Measurements from ENCODE around the gene ACP7. TPM values are rescaled to one million over a fixed set of nuclear protein-coding genes. Genes with fewer than 3 reads are reported as not detected.

ACP7 gene
- total RNA-seq, 1 donor from 2014 or later: not detected

DNA sequence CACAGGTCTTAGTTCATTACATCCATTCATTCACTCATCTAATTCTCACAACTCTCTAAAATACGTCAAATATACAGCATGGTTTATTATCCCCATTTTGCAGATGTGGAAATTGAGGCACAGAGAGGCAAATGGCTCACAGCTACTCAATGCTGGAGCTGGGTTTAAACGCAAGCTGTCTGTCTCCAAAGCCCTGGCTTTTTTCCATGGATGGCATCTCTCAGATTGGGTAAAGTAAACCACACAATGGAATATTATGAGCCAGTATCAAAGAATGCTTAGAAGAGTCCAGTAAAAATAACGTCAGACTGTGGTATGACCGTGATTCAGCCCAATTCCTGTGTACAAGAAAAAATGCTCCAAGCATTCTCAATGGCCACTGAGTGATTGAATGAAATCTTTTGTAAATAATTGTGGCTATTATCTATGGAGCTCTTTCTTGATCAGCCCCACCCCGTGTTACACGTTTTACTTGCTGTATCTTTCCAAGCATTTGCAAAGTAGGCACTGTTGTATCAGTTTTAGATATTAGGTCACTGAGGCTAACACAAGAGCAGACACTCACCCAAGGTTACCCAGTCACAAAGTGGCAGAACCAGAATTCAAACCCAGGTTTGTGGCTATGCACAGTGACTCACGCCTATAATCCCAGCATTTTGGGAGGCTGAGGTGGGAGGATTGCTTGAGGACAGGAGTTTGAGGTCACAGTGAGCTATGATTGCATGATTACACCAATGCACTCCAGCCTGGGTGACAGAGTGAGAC, 5.5 kb upstream of the ACP7 start:
- no peak overlapping the region for H3K27ac ChIP-seq
- no peak for ATAC-seq
- peaks cover 62% of the 10 kb centered on the region for H3K27me3 ChIP-seq (ENCODE audit: low read depth)
- H3K4me1 ChIP-seq: peaks cover 10% of the 10 kb centered on the region
- TF ChIP-seq, protein P1, sequence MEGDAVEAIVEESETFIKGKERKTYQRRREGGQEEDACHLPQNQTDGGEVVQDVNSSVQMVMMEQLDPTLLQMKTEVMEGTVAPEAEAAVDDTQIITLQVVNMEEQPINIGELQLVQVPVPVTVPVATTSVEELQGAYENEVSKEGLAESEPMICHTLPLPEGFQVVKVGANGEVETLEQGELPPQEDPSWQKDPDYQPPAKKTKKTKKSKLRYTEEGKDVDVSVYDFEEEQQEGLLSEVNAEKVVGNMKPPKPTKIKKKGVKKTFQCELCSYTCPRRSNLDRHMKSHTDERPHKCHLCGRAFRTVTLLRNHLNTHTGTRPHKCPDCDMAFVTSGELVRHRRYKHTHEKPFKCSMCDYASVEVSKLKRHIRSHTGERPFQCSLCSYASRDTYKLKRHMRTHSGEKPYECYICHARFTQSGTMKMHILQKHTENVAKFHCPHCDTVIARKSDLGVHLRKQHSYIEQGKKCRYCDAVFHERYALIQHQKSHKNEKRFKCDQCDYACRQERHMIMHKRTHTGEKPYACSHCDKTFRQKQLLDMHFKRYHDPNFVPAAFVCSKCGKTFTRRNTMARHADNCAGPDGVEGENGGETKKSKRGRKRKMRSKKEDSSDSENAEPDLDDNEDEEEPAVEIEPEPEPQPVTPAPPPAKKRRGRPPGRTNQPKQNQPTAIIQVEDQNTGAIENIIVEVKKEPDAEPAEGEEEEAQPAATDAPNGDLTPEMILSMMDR (IDR thresholded peaks at IDR 0.05): no peak
- H3K4me3 ChIP-seq: no peak overlapping the region
- no peak for DNase-seq
- intact Hi-C loops (cut with DNase I): no loop called here
- H3K9me3 ChIP-seq: no peaks in the 10 kb centered on the region
- H3K36me3 ChIP-seq: no peaks in the 10 kb centered on the region

DNA sequence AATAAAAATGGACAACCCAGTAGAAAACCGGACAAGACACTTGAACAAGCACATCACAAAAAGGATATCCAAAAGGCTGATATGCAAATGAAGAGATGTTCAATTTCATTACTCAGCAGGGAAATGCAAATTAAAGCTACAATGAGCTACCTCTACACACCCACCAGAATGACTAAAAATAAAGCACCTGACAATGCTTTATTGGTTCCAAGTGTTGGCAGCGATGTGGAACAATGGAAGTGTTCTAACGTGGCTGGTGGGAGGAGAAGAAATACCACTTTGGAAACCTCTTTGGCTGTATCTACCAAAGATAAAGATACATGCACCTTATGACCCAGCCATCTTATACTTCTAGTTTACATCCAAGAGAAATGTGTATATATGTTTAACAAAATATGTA, 3.7 kb upstream of the ACP7 start:
- TF ChIP-seq, protein P1 (IDR thresholded peaks at IDR 0.05): no peak

DNA sequence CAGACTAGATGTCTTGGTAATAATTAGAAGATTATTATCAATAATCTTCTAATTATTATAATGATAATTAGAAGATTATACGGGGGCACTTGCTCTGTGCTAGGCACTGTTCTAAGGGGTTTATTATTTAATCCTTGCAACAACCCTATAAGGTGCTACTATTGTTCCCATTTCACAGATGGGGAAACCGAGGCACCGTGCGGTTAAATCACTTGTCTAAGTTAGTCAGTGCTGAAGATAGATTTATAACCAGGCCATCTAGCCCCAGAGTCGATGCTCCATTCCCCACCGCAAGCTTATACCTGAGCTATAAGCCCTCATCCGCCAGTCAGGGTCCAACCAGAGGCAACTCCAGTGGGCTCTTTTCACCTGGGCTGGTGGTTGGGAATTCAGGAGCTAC, 2.0 kb upstream of the ACP7 start:
- no peak for DNase-seq
- Histone ChIP-seq H3K27me3 (ENCODE audit: low read depth) (peaks cover 89% of the 10 kb centered on the region), H3K4me3 (no peak overlapping the region), H3K36me3 (no peaks in the 10 kb centered on the region), H3K9me3 (no peaks in the 10 kb centered on the region), H3K4me1 (peaks cover 17% of the 10 kb centered on the region), H3K27ac (no peak overlapping the region)
- no peak for ATAC-seq
- intact Hi-C loops (cut with DNase I): no loop called here
- TF ChIP-seq, protein P1 (IDR thresholded peaks at IDR 0.05): no peak

More for the DNA sequence above, 3.7 kb upstream of the ACP7 start:
- Histone ChIP-seq H3K27ac (no peak overlapping the region), H3K27me3 (ENCODE audit: low read depth) (peaks cover 77% of the 10 kb centered on the region), H3K36me3 (no peaks in the 10 kb centered on the region), H3K4me1 (peaks cover 17% of the 10 kb centered on the region), H3K9me3 (no peaks in the 10 kb centered on the region), H3K4me3 (no peak overlapping the region)
- ATAC-seq: no peak
- no peak for DNase-seq
- intact Hi-C loops (cut with DNase I): no loop called here

DNA sequence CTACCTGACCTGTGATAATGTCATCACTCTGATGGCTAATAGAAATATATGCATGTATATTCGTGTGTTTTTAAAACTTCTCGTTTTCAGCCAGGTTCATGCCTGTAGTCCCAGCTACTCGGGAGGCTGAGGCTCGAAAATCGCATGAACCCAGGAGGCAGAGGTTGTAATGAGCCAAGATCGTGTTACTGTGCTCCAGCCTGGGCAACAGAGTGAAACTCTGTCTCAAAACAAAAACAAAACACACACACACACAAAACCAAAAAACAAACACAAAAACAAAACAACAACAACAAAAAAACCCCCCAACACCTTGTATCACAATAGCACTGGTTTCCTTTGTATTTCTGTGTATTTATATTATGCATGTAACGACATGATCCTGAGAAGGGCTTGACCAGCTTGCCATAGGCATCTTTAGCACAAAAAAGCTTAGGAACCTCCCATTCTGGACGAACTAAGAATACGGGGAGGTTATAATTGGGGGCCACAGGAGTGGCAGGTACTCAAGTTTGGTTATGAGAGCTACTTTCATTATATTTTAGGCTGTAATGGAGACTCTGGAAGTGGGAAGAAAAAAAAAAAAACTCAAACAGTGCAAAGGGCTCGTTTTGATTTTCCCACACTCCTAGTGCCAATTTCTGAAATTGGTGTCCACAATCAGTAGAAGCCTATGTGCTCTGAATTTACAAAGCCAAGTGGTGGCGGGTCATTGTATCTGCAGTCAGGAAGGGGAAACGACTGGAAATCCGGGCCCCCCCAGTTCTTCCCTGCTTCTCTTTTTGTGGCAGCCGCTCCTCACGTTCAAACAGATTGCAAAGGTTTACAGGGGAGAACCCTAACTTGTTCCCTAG, 1.2 kb upstream of the ACP7 start:
- H3K27me3 ChIP-seq (ENCODE audit: low read depth): peaks cover 89% of the 10 kb centered on the region
- H3K4me1 ChIP-seq: peaks cover 17% of the 10 kb centered on the region
- ATAC-seq (no peak), DNase-seq (no peak)
- no peaks in the 10 kb centered on the region for H3K9me3 ChIP-seq
- no peak overlapping the region for H3K4me3 ChIP-seq
- H3K27ac ChIP-seq: no peak overlapping the region
- intact Hi-C loops (cut with DNase I): no loop called here
- TF ChIP-seq, protein P1 (IDR thresholded peaks at IDR 0.05): no peak
- no peaks in the 10 kb centered on the region for H3K36me3 ChIP-seq

DNA sequence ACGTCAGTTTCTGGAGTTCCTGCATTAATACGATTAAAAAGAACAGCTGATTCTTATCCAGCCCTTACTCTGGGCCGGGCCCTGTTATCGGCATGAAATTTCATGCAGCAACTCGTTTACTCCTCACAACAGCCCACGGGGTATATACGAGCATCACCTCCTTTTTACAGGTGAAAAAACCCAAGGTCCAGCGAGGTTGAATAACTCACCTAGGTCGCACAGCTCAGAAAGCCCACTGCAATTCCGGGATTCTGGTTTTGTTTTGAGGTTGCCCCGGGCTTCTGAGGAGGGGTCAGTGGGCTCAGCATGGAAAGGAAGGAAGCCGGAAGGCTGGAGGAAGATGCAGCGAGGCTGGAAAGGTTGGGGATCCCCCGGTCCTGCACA, 577 bp upstream of the ACP7 start:
- ATAC-seq: no peak
- no peaks in the 10 kb centered on the region for H3K9me3 ChIP-seq
- H3K4me1 ChIP-seq: peaks cover 17% of the 10 kb centered on the region
- no peak overlapping the region for H3K27ac ChIP-seq
- H3K4me3 ChIP-seq: peak overlapping the region; percentile 33
- H3K27me3 ChIP-seq (ENCODE audit: low read depth): peaks cover 87% of the 10 kb centered on the region
- intact Hi-C loops (cut with DNase I): no loop called here
- no peaks in the 10 kb centered on the region for H3K36me3 ChIP-seq
- TF ChIP-seq, protein P1 (IDR thresholded peaks at IDR 0.05): no peak
- DNase-seq: no peak
